ENCODE data around the gene MAP3K13.
A peak's percentile ranks its signal among the peaks of the same experiment; 100 is the strongest.
"Not testable (repeated sequence)": the region's sequence is repeated elsewhere in the genome, so short reads cannot be mapped to it uniquely, and the experiment has no call there.

Gene MAP3K13

GRCh38 chr3:185341616-185342458, 21.1 kb upstream of the MAP3K13 start:
- DNase-seq = no peak

DNA sequence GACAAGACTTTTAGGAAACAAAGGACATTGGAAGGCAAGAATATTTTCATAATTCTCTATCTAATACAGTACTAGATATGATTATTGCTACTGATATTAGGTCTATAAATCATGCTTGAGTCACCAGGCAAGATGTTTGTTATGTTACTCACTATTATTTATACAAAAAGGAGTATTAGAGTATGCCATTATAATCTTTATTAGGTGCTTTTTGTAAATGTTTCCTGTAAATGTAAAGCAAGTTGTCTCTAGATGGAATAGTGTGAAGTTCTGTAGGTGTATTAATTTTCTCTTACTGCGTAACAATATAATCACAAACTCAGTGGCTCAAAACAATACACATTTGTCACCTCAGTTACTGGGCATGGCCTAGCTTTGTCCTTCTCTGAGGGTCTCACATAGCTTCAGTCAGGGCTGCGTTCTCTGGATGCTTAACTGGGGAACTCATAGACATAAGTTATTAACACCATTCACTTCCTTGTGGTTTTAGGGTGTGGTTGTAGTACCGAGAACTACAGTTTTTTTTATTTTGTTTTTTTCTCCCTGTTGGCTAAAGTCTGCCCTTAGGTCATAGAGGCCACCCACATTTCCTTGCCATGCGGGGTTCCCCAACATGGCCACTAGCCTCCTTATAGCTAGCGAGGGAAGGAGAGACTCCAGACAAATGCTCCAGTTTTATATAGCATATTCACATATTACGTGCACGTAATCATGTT, 20.3 kb upstream of the MAP3K13 start:
- DNase-seq = no peak

GRCh38 chr3:185347399-185347798, 15.5 kb upstream of the MAP3K13 start:
- no peak for DNase-seq

DNA sequence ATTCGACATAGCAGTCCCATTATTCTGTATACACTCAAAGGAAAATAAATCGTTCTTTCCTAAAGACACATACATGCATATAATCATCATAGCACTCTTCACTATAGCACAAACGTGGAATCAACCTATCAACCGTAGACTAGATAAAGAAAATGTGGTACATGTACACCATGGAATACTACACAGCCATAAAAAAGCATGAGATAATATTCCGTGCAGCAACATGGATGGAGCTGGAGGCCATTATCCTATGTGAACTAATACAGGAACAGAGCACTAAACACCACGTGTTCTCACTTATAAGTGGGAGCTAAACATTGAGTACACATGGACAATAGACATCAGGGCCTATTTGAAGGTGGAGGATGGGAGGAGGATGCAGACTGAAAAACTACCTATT, 12.1 kb upstream of the MAP3K13 start:
- DNase-seq = no peak

DNA sequence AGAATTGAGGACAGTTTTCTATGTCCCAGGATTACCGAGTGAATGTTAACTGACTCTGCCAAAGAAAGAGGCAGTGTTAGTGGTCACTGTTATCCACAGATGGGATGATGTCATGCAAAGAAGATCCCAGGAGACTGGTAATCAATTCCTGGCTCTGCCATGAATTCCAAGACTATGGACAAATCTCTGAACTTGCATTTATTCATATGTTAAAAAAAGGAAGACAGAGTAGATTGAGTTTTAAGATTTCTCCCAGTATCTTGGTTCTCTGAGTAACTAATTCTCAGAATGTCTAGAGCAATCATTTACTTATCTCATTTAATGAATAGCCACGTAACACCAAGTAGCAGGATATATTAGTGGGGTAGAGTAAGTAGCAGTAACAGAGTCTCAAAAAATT, 11.5 kb upstream of the MAP3K13 start:
- no peak for DNase-seq

DNA sequence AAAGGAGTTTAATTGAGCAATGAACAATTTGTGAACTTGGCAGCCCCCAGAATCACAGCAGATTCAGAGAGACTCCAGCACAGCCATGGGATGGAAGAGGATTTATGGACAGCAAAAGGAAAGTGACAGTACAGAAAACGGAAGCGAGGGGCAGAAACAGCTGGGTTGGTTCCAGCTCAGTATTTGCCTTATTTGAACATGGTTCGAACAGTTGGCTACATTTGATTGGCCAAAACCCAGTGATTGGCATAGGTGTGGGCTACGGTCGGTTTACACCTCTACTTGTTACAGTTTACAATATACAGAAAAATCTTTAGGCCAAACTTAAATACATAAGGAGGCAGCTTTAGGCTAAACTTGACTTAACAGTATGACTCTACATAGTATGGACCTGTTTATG, 9.7 kb upstream of the MAP3K13 start:
- DNase-seq = no peak

DNA sequence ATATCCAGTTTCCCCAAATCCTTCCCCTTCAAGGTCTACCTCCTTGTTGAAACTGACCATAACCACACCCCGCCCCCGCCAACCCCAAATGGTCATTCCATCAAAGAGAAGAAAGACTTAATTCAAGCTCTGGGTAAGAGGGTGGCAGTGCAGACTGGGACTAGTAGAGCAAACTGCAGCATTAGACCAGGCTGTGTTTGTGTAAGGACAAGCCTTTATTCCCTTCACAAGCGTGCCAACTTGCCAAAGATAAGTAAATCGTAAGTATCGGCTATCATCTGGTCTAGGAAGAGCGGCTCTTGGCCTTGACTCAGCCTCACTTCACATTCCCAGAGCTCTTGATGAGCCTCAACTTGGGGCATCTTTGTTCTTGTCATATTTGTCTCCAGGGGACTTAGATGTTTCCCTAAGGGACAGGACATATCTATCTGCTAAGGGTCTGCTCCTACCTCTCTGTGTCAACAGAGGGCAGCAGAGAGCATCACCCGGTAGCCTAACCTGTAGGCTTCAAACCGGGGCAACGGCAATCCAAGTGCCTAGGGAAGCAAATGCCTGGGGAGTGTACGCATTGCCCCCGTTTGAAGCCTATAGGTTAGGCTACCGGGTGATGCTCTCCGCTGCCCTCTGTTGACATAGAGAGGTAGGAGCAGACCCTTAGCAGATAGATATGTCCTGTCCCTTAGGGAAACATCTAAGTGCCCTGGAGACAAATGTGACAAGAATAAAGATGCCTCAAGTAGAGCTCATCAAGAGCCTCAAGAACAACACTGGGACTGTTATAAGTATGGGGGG, 8.9 kb upstream of the MAP3K13 start:
- peak; percentile 90 for DNase-seq

DNA sequence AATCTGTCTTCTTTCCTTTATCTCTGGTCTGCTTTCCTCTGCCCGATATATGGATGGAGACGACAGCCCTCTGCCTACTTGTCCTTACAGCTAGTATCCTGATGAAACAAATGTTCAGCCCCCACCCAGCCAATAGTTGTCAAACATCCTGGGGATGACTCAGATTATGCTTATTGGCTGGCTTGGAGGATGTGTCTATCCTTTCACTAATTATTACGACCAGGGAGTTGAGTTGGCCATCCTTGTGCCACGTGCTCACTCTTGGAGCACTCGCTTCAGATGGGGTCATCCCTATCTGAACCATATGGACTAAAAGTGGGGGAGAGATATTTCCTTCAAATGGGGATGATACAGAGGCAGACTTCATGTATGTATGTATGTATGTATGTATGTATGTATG, 6.4 kb upstream of the MAP3K13 start:
- DNase-seq = no peak

DNA sequence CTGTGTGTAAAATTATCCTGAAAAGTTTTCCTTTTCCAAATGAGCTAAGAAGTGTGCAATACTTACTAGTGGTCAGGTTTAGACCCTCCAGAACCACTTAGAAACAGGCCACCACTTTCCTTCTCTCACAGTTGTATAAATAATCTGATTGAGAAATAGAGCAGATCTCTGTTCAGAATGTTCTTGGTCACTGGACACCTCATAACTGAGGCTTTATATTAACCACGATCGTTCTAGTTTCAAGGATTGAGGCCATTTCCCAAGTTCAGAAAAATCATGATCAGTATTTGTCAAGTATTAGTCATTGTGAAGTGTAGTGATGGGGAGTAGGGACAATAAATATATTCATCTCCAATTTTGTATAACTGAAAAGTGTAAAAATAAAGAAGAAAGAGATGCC, 1.0 kb upstream of the MAP3K13 start:
- DNase-seq = no peak

GRCh38 chr3:185363662-185364203, 797 bp downstream of the MAP3K13 start:
- DNase-seq = no peak

GRCh38 chr3:185365291-185366073, 2.5 kb downstream of the MAP3K13 start:
- peak; percentile 95 for DNase-seq

- no peak for DNase-seq
Measured at GRCh38 chr3:185366074-185366335, 3.1 kb downstream of the MAP3K13 start.

DNA sequence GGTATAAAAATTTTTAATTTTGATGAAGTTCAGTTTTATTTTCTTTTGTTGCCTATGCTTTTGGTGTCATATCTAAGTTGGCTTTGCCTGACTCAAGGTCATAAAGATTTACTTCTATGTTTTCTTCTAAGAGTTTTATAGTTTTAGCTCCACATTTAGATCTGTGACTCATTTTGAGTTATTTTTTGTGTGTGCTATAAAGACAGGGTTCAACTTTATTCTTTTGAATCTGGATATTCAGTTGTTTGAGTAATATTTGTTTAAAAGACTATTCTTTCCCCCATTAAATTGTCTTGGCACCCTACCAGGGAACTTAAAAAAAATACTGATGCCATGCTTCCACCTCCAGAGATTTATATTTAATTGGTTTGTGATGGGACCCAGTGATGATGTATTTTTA, 4.0 kb downstream of the MAP3K13 start:
- no peak for DNase-seq

DNA sequence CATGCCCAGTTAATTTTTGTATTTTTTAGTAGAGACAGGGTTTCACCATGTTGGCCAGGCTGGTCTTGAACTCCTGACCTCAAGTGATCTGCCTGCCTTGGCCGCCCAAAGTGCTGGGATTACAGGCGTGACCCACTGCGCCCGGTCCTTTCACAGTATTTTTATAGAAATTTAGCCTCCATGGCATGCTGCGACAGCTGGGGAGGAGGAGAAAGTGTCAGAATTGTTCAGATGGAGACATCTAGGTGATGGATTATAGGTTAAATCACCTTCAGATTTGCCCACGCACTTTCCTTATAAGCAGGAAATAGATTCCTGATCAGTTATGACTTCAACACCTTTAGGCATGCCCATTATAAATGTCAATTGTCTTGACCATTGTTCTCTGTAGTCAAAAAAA, 7.4 kb downstream of the MAP3K13 start:
- not testable (repeated sequence) for DNase-seq

DNA sequence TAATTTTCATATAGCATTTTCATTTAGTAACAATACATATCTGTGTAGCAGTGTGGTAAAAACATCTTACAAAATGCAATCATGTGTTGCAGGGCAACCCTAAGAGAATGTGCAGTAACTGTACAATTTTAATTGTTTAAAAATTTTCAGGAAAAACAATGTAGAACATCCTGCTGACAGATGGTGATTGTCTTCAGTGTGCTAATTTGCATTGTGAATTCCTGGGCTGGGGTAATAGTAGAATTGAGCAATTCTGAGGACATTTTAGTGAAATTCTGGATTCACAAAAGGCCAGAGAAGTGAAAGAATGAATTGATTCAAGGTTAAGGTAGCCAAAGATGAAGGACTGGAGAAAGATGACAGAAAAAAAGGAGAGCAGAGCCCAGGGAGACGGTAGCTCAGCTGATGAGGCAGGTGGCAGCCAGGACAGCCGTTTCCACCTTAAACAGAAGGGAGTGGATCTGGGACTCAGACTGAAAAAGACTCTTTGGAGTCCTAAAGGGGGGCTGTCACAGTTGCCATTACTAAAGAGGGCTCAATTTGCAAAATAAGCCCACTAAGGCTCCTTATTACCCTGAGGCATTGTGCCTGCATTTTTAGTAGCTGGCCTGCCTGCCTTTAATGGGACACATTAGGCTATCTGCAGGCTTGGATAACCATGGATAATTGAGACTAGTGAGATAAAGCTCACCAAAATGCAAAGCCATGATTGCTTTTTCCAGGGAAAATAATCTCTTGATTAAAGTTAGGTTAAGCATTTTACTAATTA, 8.6 kb downstream of the MAP3K13 start:
- DNase-seq = no peak

DNA sequence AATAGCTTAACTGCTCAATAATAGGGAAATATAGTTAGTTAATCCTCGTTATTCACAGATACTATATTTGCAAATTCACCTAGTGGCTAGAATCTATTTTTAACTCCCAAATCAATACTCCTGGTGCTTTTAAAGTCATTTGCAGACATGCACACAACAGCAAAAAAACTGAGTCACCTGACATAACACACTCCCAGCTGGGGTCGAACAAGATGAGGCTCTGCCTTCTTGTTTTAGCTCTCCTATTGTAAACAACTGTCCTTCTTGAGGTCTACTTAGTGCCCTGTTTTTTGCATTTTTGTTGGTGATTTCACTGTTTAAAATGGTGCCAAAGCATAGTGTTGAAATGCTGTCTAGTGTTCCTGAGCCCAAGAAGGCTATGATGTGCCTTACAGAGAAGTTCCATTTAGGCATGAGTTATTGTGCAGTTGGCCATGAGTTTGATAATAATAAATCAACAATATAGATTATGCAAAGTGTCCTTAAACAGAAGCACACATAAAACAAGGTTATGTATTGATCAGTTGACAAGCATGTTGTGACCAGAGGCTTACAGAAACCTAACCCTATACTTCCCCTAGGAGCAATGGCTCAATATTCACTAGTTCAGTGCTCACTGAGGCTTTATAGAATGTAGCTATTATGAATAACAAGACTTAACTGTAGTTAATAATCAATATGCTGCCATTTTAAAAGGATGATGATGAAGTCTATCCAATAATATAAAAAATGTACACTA, 18.6 kb downstream of the MAP3K13 start:
- DNase-seq = no peak

GRCh38 chr3:185382154-185382553, 19.2 kb downstream of the MAP3K13 start:
- DNase-seq = no peak

DNA sequence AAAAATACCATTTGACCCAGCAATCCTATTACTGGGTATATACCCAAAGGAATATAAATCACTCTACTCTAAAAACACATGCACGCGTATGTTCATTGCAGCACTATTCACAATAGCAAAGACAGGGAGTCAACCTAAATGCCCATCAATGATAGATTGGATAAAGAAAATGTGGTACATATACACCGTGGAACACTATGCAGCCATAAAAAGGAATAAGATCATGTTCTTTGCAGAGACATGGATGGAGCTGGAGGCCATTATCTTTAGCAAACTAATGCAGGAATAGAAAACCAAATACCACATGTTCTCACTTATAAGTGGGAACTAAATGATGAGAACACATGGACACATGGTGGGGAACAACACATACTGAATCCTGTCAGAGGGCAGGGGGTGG, 23.6 kb downstream of the MAP3K13 start:
- DNase-seq = not testable (repeated sequence)

DNA sequence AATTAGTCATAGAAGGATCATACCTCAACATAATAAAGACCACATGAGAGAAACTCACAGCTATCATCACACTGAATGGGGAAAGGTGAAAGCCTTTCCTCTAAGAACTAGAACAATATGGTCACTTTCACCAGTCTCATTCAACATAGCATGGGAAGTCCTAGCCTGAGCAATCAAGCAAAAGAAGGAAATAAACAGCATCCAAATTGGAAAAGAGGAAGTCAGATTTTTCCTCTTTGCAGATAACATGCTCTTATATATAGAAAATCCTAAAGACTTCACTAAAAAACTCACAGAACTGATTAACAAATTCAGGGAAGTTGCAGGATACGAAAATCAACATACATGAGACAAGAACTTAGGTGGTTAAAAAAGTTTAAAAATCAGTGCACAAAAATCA, 24.7 kb downstream of the MAP3K13 start:
- no peak for DNase-seq

DNA sequence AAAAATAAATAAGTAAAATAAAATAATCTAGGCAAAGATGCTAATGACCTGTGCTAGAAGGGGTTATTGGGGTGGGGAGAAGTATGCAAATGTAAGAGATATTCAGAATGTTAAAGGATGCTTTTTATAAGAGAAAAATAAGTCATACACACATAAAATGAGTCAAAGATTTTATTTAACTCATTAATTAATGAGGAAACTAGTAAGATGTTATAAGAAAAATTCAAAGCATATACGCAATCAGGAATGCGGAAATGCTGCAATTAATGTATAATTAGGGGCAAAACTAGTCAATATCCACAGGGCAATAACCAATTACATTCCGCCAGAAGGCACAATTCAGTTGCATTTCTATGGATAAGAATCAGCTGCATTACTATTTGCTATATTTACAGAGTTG, 30.1 kb downstream of the MAP3K13 start:
- DNase-seq = no peak

DNA sequence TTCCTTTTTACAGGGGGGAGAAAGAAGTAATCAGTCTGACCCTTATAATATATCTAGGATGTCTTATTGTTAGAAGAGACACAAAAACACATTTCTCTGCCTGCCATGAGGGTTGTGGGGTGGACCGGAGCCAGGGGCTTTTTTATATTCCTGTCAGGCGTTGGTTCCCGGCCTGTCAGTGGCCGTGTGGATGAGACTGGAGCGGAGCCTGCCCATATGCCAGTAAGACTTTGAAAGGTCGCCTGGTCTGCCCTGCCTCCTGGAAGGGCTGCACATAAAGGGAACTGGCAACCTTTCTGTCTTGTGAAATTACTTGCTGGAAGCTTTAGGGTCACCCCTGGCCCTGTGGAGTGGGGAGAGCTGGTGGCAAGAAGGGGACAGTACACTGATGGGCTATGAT, 34.7 kb downstream of the MAP3K13 start:
- no peak for DNase-seq
